ENCODE results near the gene FRMD4B. TPM values are rescaled to one million over a fixed set of nuclear protein-coding genes. Genes with fewer than 3 reads are reported as not detected.
A peak's percentile ranks its signal among the peaks of the same experiment; 100 is the strongest.

Gene FRMD4B
- total RNA-seq (10 to 100 TPM; 11.5 to 16.6 (median 14.3) TPM), polyA plus RNA-seq (10 to 100 TPM in 2 of 3 donors, 1 to 10 TPM in 1; 8.2 to 21.5 (median 13.2) TPM)

DNA sequence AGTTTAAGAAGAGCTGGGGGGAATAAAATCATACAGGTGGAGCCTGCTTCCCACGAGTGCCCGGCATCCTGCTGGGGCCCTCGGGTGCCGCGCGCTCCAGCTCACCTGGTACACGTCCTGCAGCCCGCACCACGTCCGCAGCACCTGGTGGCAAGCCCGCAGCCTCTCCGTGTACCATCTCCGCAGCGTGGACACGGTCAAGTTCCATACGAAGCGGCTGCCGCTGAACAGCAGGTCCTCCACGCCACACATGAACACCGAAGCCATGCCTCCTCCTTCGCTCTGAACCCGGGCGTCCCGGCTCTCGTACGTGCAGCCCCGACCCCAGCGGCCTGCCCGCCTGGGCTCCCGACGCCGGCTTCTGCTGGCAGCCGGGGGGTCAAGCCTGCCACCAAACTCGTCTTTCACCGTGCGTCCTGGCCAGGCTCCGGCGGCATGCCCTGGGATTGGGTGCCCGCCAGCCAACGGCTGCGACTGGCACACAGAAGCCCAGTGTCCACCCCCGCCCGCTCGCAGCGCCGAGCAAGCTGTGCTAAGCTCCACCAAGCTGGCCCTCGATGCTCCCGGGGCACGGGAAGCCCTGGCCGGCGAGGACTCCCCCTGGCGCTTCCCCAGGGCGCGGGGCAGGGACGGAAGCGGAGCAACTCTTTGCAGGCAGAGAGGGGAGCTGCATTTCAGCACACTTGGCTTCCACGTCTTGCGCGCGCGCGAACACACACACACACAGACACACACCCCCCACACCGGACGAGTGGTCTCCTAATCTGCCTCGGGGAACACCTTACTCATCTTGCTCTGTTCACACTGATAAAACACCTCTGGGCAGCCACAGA is at the start of gene FRMD4B:
FRMD4B (minus strand) TSS at position 366 of the 833 bp plus-strand sequence; CDS start at position 267, 99 bp downstream.
- peak within 1 kb of the TSS; percentile 31 to 52 (median 42) for H3K4me3 ChIP-seq
- peak within 1 kb of the TSS; percentile 4 to 54 (median 40) for H3K27ac ChIP-seq
- TF ChIP-seq EP300 (IDR thresholded peaks at IDR 0.05) = no peak
- no peak for TF ChIP-seq CTCF (IDR thresholded peaks at IDR 0.05)
- peak in 1 of 4 donors; percentile 21 for TF ChIP-seq POLR2AphosphoS5 (IDR thresholded peaks at IDR 0.05)
- no peak for TF ChIP-seq POLR2A (IDR thresholded peaks at IDR 0.05)
- peaks cover 0 to 58% (median 10%) of the 10 kb centered on the region in 3 donors for H3K27me3 ChIP-seq
- no peaks in the 10 kb centered on the region for H3K36me3 ChIP-seq
- DNase-seq = peak; percentile 84
- intact Hi-C loops (cut with DNase I) = no loop called here
- H3K9me3 ChIP-seq = no peaks in the 10 kb centered on the region
- peaks cover 0 to 16% (median 15%) of the 10 kb centered on the region in 4 donors for H3K4me1 ChIP-seq
- WGBS, 2 donors = 1% methylated on average over 65 of the region's 65 CpGs

DNA sequence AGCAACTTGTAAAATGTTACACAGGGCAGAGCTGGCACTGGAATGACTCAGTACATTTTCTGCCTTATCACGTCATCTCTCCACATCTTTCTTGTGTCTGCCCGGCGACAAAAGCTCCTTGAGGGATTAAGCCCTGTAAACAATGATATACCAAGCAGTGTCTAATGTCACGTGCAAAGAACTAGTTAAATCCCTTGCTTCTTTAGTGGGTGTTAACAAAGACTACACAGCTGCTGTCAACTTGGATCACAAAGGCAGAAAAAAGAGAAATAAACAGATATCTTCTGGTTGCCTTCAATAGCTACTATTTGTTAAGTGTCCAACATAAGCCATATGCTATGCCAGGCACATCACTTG is 48.1 kb upstream of the FRMD4B start:
- TF ChIP-seq CTCF (IDR thresholded peaks at IDR 0.05) = no peak
- TF ChIP-seq EP300 (IDR thresholded peaks at IDR 0.05) = no peak
- TF ChIP-seq POLR2AphosphoS5 (IDR thresholded peaks at IDR 0.05) = no peak
- TF ChIP-seq POLR2A (IDR thresholded peaks at IDR 0.05) = no peak
- H3K36me3 ChIP-seq = no peaks in the 10 kb centered on the region
- H3K27me3 ChIP-seq = no peaks in the 10 kb centered on the region
- DNase-seq = no peak
- no peak overlapping the region for H3K4me3 ChIP-seq
- H3K27ac ChIP-seq = no peak overlapping the region
- intact Hi-C loops (cut with DNase I) = no loop called here
- WGBS, 2 donors = 50 to 84% methylated on average over 4 of the region's 4 CpGs
- H3K9me3 ChIP-seq = no peaks in the 10 kb centered on the region
- H3K4me1 ChIP-seq = peaks cover 0 to 8% (median 0%) of the 10 kb centered on the region in 4 donors

DNA sequence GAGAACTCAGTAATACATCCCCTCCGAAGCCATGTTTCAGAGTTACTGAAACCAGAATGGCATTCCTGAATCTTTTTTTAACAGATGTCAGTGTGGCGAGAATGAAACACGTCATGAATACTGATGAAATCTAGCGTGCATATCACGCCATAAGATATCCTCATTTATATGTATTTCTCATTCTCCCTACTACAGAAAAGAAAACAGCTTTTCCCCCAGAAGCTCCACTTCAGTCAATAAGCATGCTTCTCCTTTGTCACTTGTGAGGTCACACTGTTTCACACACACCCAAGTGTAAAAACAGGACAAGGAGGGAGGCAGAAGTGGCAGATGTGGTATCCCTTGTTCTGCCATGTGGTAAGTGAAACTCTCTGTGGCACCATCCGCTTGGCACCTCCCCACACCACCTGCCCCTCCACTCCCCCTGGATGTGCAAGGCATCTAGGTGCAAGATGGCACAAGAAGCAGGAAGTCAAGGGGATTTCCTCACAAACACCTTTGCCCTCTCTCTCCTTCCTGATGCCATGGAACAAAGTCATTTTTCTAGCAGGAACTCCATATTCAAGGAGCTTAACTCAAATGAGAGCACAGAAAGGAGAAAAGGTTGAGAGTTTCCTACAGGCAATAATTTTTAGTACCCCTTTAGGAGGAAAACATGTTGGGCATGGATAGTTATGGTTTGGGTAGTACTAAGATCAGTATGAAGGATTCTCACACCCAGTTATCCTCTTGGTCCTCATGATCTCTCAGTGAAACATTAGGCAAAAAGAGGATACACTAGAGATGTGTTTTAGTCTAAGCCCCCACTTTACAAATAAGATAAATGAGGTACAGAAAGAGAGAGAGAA is 47.5 kb upstream of the FRMD4B start:
- intact Hi-C loops (cut with DNase I) = no loop called here
- no peaks in the 10 kb centered on the region for H3K36me3 ChIP-seq
- H3K4me3 ChIP-seq = no peak overlapping the region
- TF ChIP-seq POLR2A (IDR thresholded peaks at IDR 0.05) = no peak
- no peak for TF ChIP-seq POLR2AphosphoS5 (IDR thresholded peaks at IDR 0.05)
- 84 to 86% methylated on average over 6 of the region's 6 CpGs for WGBS, 2 donors
- no peak overlapping the region for H3K27ac ChIP-seq
- no peaks in the 10 kb centered on the region for H3K9me3 ChIP-seq
- peaks cover 0 to 8% (median 0%) of the 10 kb centered on the region in 4 donors for H3K4me1 ChIP-seq
- no peak for DNase-seq
- no peaks in the 10 kb centered on the region for H3K27me3 ChIP-seq

GRCh38 chr3:69428657-69429255 is 42.9 kb upstream of the FRMD4B start:
- no peak overlapping the region for H3K4me3 ChIP-seq
- 93 to 99% methylated on average over 1 of the region's 1 CpG for WGBS, 2 donors
- no peaks in the 10 kb centered on the region for H3K9me3 ChIP-seq
- H3K27ac ChIP-seq = no peak overlapping the region
- DNase-seq = no peak
- no peak for TF ChIP-seq POLR2AphosphoS5 (IDR thresholded peaks at IDR 0.05)
- TF ChIP-seq EP300 (IDR thresholded peaks at IDR 0.05) = no peak
- TF ChIP-seq POLR2A (IDR thresholded peaks at IDR 0.05) = no peak
- no peak for TF ChIP-seq CTCF (IDR thresholded peaks at IDR 0.05)
- intact Hi-C loops (cut with DNase I) = no loop called here
- peaks cover 0 to 2% (median 0%) of the 10 kb centered on the region in 4 donors for H3K4me1 ChIP-seq
- H3K27me3 ChIP-seq = no peaks in the 10 kb centered on the region
- H3K36me3 ChIP-seq = no peaks in the 10 kb centered on the region

DNA sequence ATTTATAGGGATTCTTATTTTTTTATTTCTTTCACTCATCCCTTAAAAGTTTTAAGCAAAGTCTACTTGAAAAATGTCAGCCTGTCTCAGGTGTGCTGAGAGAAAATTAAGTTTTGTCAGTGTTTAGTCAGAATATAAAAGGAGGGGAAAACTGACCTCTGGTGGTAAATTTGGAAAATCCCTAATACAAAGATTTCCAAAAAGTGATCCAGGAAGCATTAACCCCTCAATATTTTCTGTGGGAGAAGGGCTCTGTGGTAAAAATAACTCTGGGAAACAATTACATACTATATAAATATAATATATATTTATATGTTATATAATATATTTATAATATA is 41.0 kb upstream of the FRMD4B start:
- no peak for DNase-seq
- Histone ChIP-seq H3K27me3 (no peaks in the 10 kb centered on the region), H3K4me1 (no peaks in the 10 kb centered on the region), H3K27ac (no peak overlapping the region), H3K36me3 (no peaks in the 10 kb centered on the region), H3K4me3 (no peak overlapping the region), H3K9me3 (no peaks in the 10 kb centered on the region)
- intact Hi-C loops (cut with DNase I) = no loop called here
- TF ChIP-seq CTCF (IDR thresholded peaks at IDR 0.05) (no peak), POLR2A (IDR thresholded peaks at IDR 0.05) (no peak), POLR2AphosphoS5 (IDR thresholded peaks at IDR 0.05) (no peak), EP300 (IDR thresholded peaks at IDR 0.05) (no peak)
